ENCODE results near the gene ENTPD8.

The ENTPD8 gene

DNA sequence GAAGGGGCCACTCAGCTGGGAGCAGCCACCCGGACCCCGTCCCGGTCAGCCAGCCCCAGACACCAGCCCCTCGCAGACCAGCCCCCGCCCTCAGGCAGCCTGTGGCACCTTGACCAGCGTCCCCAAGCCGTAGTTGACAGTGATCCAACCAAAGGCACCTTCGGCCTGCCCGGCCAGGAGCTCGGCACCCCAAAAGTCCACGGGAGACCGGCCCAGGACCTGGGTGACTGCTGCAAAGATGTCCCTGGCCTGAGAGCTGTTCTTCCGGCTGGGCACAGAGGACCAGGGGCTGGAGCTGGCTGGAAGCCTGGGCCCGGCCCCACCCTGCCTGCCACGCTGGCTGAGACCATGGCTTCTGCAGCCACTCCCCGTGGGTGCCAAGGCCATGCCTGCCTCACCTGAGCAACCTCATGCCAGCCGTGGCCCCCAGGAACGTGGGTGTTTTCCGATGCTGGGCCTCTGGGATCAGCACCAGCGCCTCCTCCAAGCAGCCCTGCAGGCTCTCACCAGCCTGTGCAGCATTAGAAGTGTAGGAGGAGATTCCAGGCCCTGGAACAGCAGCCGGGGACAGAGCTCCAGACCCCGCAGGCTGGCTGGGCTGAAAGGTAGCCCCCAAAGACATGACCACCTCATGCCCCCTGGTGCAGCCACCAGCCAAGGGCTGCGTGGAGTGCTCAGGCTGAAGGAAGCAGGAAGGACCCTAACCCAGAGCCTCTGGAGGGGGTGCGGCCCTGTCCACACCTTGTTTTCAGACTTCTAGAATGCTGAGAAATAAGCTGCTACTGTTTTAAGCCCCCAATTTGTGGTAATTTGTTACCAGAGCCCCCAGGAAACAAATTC lies 4.2 kb downstream of the ENTPD8 start:
- no peak for ATAC-seq

GRCh38 chr9:137435980-137436760 lies 5.0 kb downstream of the ENTPD8 start:
- TF ChIP-seq SNAI2 (CRISPR knock-in tag; IDR thresholded peaks at IDR 0.05) (no peak), TOX (CRISPR knock-in tag; IDR thresholded peaks at IDR 0.05; ENCODE audit: borderline replicate concordance) (no peak), ARNTL (CRISPR knock-in tag; IDR thresholded peaks at IDR 0.05; ENCODE audit: borderline replicate concordance, low read depth) (no peak), ZFP30 (CRISPR knock-in tag; IDR thresholded peaks at IDR 0.05) (no peak), TCF4 (CRISPR knock-in tag; IDR thresholded peaks at IDR 0.05; ENCODE audit: borderline replicate concordance) (no peak), CSDC2 (CRISPR knock-in tag; IDR thresholded peaks at IDR 0.05) (no peak), ZFP3 (CRISPR knock-in tag; IDR thresholded peaks at IDR 0.05) (no peak), BACH2 (CRISPR knock-in tag; IDR thresholded peaks at IDR 0.05; ENCODE audit: borderline replicate concordance) (no peak), ZNF70 (CRISPR knock-in tag; IDR thresholded peaks at IDR 0.05) (no peak), RARB (CRISPR knock-in tag; IDR thresholded peaks at IDR 0.05) (no peak), OSR1 (CRISPR knock-in tag; IDR thresholded peaks at IDR 0.05) (no peak), ZNF565 (CRISPR knock-in tag; conservative IDR thresholded peaks at IDR 0.05; ENCODE audit: low read depth) (no peak), ESRRG (CRISPR knock-in tag; IDR thresholded peaks at IDR 0.05) (no peak)
- TF ChIP-seq, protein P1, sequence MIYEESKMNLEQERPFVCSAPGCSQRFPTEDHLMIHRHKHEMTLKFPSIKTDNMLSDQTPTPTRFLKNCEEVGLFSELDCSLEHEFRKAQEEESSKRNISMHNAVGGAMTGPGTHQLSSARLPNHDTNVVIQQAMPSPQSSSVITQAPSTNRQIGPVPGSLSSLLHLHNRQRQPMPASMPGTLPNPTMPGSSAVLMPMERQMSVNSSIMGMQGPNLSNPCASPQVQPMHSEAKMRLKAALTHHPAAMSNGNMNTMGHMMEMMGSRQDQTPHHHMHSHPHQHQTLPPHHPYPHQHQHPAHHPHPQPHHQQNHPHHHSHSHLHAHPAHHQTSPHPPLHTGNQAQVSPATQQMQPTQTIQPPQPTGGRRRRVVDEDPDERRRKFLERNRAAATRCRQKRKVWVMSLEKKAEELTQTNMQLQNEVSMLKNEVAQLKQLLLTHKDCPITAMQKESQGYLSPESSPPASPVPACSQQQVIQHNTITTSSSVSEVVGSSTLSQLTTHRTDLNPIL (CRISPR knock-in tag; IDR thresholded peaks at IDR 0.05; ENCODE audit: low read depth), result no peak
- TF ChIP-seq, protein P2, sequence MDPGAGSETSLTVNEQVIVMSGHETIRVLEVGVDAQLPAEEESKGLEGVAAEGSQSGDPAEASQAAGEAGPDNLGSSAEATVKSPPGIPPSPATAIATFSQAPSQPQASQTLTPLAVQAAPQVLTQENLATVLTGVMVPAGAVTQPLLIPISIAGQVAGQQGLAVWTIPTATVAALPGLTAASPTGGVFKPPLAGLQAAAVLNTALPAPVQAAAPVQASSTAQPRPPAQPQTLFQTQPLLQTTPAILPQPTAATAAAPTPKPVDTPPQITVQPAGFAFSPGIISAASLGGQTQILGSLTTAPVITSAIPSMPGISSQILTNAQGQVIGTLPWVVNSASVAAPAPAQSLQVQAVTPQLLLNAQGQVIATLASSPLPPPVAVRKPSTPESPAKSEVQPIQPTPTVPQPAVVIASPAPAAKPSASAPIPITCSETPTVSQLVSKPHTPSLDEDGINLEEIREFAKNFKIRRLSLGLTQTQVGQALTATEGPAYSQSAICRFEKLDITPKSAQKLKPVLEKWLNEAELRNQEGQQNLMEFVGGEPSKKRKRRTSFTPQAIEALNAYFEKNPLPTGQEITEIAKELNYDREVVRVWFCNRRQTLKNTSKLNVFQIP (CRISPR knock-in tag; IDR thresholded peaks at IDR 0.05; ENCODE audit: borderline replicate concordance, low read depth), result no peak
- ATAC-seq, result peak; percentile 94

More for the DNA sequence above, 4.2 kb downstream of the ENTPD8 start:
- no peak for TF ChIP-seq OSR1 (CRISPR knock-in tag; IDR thresholded peaks at IDR 0.05)
- TF ChIP-seq, protein P1 (CRISPR knock-in tag; IDR thresholded peaks at IDR 0.05; ENCODE audit: low read depth), result no peak
- TF ChIP-seq ZC3H10 (CRISPR knock-in tag; IDR thresholded peaks at IDR 0.05), result no peak
- no peak for TF ChIP-seq ZFP30 (CRISPR knock-in tag; IDR thresholded peaks at IDR 0.05)
- TF ChIP-seq ZNF70 (CRISPR knock-in tag; IDR thresholded peaks at IDR 0.05), result no peak
- TF ChIP-seq ISL1 (CRISPR knock-in tag; IDR thresholded peaks at IDR 0.05), result no peak
- no peak for TF ChIP-seq ZFP3 (CRISPR knock-in tag; IDR thresholded peaks at IDR 0.05)
- no peak for TF ChIP-seq CSDC2 (CRISPR knock-in tag; IDR thresholded peaks at IDR 0.05)
- TF ChIP-seq RARB (CRISPR knock-in tag; IDR thresholded peaks at IDR 0.05), result no peak
- TF ChIP-seq GLIS3 (CRISPR knock-in tag; IDR thresholded peaks at IDR 0.05), result no peak
- no peak for TF ChIP-seq SNAI2 (CRISPR knock-in tag; IDR thresholded peaks at IDR 0.05)
- no peak for TF ChIP-seq PPARA (CRISPR knock-in tag; IDR thresholded peaks at IDR 0.05; ENCODE audit: borderline replicate concordance)
- TF ChIP-seq TCF4 (CRISPR knock-in tag; IDR thresholded peaks at IDR 0.05; ENCODE audit: borderline replicate concordance), result no peak
- no peak for TF ChIP-seq ARNTL (CRISPR knock-in tag; IDR thresholded peaks at IDR 0.05; ENCODE audit: borderline replicate concordance, low read depth)

DNA sequence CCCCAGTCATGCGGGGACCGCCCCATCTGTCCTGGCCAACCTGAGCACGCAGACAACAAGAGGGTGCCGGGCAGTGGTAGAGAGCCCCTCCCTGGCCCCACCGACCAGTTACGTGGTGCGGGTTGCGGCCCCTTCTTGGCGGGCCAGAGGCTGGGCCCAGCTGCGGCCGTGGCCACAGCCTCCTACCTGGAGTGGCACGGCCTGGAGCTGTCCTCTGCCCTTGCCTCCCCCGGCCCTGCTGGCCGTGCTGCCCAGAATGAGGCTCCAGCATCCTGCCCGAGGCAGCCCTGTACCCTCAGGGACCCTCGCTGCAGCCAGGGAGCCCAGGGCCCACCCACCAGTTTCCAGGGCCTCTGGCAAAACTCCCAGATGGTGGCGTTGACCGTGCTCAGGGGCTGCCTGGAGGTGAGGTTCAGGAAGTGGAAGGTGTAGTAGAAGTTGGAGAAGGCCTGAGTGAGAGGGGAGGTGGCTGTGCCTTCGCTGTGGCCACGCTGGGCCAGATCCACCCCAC lies 5.7 kb downstream of the ENTPD8 start:
- ATAC-seq, result peak; percentile 2
- TF ChIP-seq OSR1 (CRISPR knock-in tag; IDR thresholded peaks at IDR 0.05), result no peak
- no peak for TF ChIP-seq GLIS3 (CRISPR knock-in tag; IDR thresholded peaks at IDR 0.05)
- TF ChIP-seq ZNF70 (CRISPR knock-in tag; IDR thresholded peaks at IDR 0.05), result no peak
- TF ChIP-seq PPARA (CRISPR knock-in tag; IDR thresholded peaks at IDR 0.05; ENCODE audit: borderline replicate concordance), result no peak
- no peak for TF ChIP-seq TSHZ2 (CRISPR knock-in tag; IDR thresholded peaks at IDR 0.05)
- TF ChIP-seq, protein P1 (CRISPR knock-in tag; IDR thresholded peaks at IDR 0.05; ENCODE audit: low read depth), result no peak
- TF ChIP-seq CSDC2 (CRISPR knock-in tag; IDR thresholded peaks at IDR 0.05), result no peak
- no peak for TF ChIP-seq ESRRG (CRISPR knock-in tag; IDR thresholded peaks at IDR 0.05)
- TF ChIP-seq TCF4 (CRISPR knock-in tag; IDR thresholded peaks at IDR 0.05; ENCODE audit: borderline replicate concordance), result no peak
- no peak for TF ChIP-seq ZNF565 (CRISPR knock-in tag; conservative IDR thresholded peaks at IDR 0.05; ENCODE audit: low read depth)
- no peak for TF ChIP-seq SNAI2 (CRISPR knock-in tag; IDR thresholded peaks at IDR 0.05)
- no peak for TF ChIP-seq ISL1 (CRISPR knock-in tag; IDR thresholded peaks at IDR 0.05)
- TF ChIP-seq RARB (CRISPR knock-in tag; IDR thresholded peaks at IDR 0.05), result no peak
- no peak for TF ChIP-seq ZNF8 (CRISPR knock-in tag; IDR thresholded peaks at IDR 0.05)
- no peak for TF ChIP-seq BACH2 (CRISPR knock-in tag; IDR thresholded peaks at IDR 0.05; ENCODE audit: borderline replicate concordance)
- no peak for TF ChIP-seq ARNTL (CRISPR knock-in tag; IDR thresholded peaks at IDR 0.05; ENCODE audit: borderline replicate concordance, low read depth)
- TF ChIP-seq, protein P2 (CRISPR knock-in tag; IDR thresholded peaks at IDR 0.05; ENCODE audit: borderline replicate concordance, low read depth), result no peak

Data from SK-N-SH treated with all-trans-retinoic acid at 6 μM for 48 hours (cell line).